ENCODE data around the gene UBE3A. TPM values are rescaled to one million over a fixed set of nuclear protein-coding genes. Genes with fewer than 3 reads are reported as not detected.
A peak's percentile ranks its signal among the peaks of the same experiment; 100 is the strongest.

Gene UBE3A
- total and polyA plus RNA-seq, 2 donors from 2014 or later, result 22.3 to 103 TPM

GRCh38 chr15:25418202-25418601 lies 20.6 kb downstream of the UBE3A start:
- Histone ChIP-seq H3K9me3 (ENCODE audit: control insufficient read depth in 2 of 3, insufficient read depth in 1 of 3, low read length in 3 of 3) (no peaks in the 10 kb centered on the region), H3K27ac (ENCODE audit: low read depth in 2 of 2, low read length in 2 of 2) (no peak overlapping the region), H3K4me1 (ENCODE audit: control insufficient read depth in 2 of 3, insufficient read depth in 2 of 3, low read depth in 1 of 3, low read length in 3 of 3) (peaks cover 0 to 10% (median 3%) of the 10 kb centered on the region in 3 donors), H3K9ac (ENCODE audit: low read length in 3 of 3) (no peak overlapping the region), H3K4me3 (ENCODE audit: low read length in 3 of 3) (no peak overlapping the region), H3K27me3 (ENCODE audit: control insufficient read depth, insufficient read depth, low read length) (no peaks in the 10 kb centered on the region), H3K36me3 (ENCODE audit: control insufficient read depth in 2 of 3, insufficient read depth in 3 of 3, low read length in 3 of 3) (no peaks in the 10 kb centered on the region)
- DNase-seq (no peak), FAIRE-seq (no peak)
- TF ChIP-seq CTCF (IDR thresholded peaks at IDR 0.05; ENCODE audit: borderline replicate concordance, extremely low read depth, insufficient read depth), result no peak
- intact Hi-C loops (cut with DNase I), result no loop called here

GRCh38 chr15:25417604-25418003 lies 21.2 kb downstream of the UBE3A start:
- H3K4me1 ChIP-seq (ENCODE audit: control insufficient read depth in 2 of 3, insufficient read depth in 2 of 3, low read depth in 1 of 3, low read length in 3 of 3), result peaks cover 0 to 10% (median 3%) of the 10 kb centered on the region in 3 donors
- H3K27ac ChIP-seq (ENCODE audit: low read depth in 2 of 2, low read length in 2 of 2), result no peak overlapping the region
- intact Hi-C loops (cut with DNase I), result no loop called here
- no peaks in the 10 kb centered on the region for H3K36me3 ChIP-seq (ENCODE audit: control insufficient read depth in 2 of 3, insufficient read depth in 3 of 3, low read length in 3 of 3)
- H3K9me3 ChIP-seq (ENCODE audit: control insufficient read depth in 2 of 3, insufficient read depth in 1 of 3, low read length in 3 of 3), result no peaks in the 10 kb centered on the region
- DNase-seq (no peak), FAIRE-seq (no peak)
- H3K27me3 ChIP-seq (ENCODE audit: control insufficient read depth, insufficient read depth, low read length), result no peaks in the 10 kb centered on the region
- TF ChIP-seq CTCF (IDR thresholded peaks at IDR 0.05; ENCODE audit: borderline replicate concordance, extremely low read depth, insufficient read depth), result no peak
- no peak overlapping the region for H3K9ac ChIP-seq (ENCODE audit: low read length in 3 of 3)
- H3K4me3 ChIP-seq (ENCODE audit: low read length in 3 of 3), result no peak overlapping the region

- H3K4me1 ChIP-seq (ENCODE audit: control insufficient read depth in 2 of 3, insufficient read depth in 2 of 3, low read depth in 1 of 3, low read length in 3 of 3), result peaks cover 0 to 10% (median 3%) of the 10 kb centered on the region in 3 donors
- no peaks in the 10 kb centered on the region for H3K36me3 ChIP-seq (ENCODE audit: control insufficient read depth in 2 of 3, insufficient read depth in 3 of 3, low read length in 3 of 3)
- TF ChIP-seq CTCF (IDR thresholded peaks at IDR 0.05; ENCODE audit: borderline replicate concordance, extremely low read depth, insufficient read depth), result no peak
- DNase-seq, result no peak
- no peak overlapping the region for H3K4me3 ChIP-seq (ENCODE audit: low read length in 3 of 3)
- no peaks in the 10 kb centered on the region for H3K9me3 ChIP-seq (ENCODE audit: control insufficient read depth in 2 of 3, insufficient read depth in 1 of 3, low read length in 3 of 3)
- no peak overlapping the region for H3K27ac ChIP-seq (ENCODE audit: low read depth in 2 of 2, low read length in 2 of 2)
- FAIRE-seq, result no peak
- intact Hi-C loops (cut with DNase I), result no loop called here
- H3K27me3 ChIP-seq (ENCODE audit: control insufficient read depth, insufficient read depth, low read length), result no peaks in the 10 kb centered on the region
- H3K9ac ChIP-seq (ENCODE audit: low read length in 3 of 3), result no peak overlapping the region
Measured at GRCh38 chr15:25416693-25417092, 22.1 kb downstream of the UBE3A start.

DNA sequence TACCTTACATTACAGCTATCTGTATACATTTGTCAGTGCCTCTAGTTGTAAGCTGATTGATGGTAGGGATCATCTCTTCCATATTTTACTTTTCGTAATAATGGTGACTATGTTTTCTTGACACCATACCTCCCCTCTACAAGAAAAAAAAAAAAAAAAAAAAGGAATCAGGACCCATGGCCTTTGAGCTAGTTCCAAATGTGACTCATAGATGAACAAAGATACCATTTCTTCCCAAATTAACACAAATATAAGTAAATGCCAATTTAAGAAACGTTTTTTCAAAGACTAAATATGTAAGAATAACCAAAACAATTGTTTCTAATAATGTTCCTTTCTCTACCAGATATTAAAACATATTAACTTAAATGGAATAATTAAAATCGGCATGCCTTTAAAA lies 23.1 kb downstream of the UBE3A start:
- Histone ChIP-seq H3K4me3 (ENCODE audit: low read length in 3 of 3) (no peak overlapping the region), H3K9me3 (ENCODE audit: control insufficient read depth in 2 of 3, insufficient read depth in 1 of 3, low read length in 3 of 3) (no peaks in the 10 kb centered on the region), H3K9ac (ENCODE audit: low read length in 3 of 3) (no peak overlapping the region), H3K27me3 (ENCODE audit: control insufficient read depth, insufficient read depth, low read length) (no peaks in the 10 kb centered on the region), H3K27ac (ENCODE audit: low read depth in 2 of 2, low read length in 2 of 2) (no peak overlapping the region), H3K4me1 (ENCODE audit: control insufficient read depth in 2 of 3, insufficient read depth in 2 of 3, low read depth in 1 of 3, low read length in 3 of 3) (peaks cover 0 to 10% (median 3%) of the 10 kb centered on the region in 3 donors), H3K36me3 (ENCODE audit: control insufficient read depth in 2 of 3, insufficient read depth in 3 of 3, low read length in 3 of 3) (no peaks in the 10 kb centered on the region)
- peak; percentile 8 for FAIRE-seq
- intact Hi-C loops (cut with DNase I), result no loop called here
- DNase-seq, result no peak
- TF ChIP-seq CTCF (IDR thresholded peaks at IDR 0.05; ENCODE audit: borderline replicate concordance, extremely low read depth, insufficient read depth), result no peak
